Testis (tissue), 3 donors: ENCODE measurements around the gene RASGRF2. TPM values are rescaled to one million over a fixed set of nuclear protein-coding genes. Genes with fewer than 3 reads are reported as not detected.

Source experiments
- DNase-seq: peaks from one replicate; pipeline ENCODE4 v3.0.0-alpha.2; 2019
- H3K27ac ChIP-seq, 2 donors: fragments of 200-600 bp; sonication (generic); one replicate each; pipeline ENCODE4 v1.5.1; 2019
- H3K27me3 ChIP-seq: fragments of 200-600 bp; sonication (generic); one replicate; pipeline ENCODE4 v1.5.1; 2019
- H3K36me3 ChIP-seq: fragments of 200-600 bp; sonication (generic); one replicate; pipeline ENCODE4 v1.5.1; 2017; ENCODE audit warnings: low read depth; ENCODE audit errors: missing control alignments
- H3K4me1 ChIP-seq: fragments of 200-600 bp; sonication (generic); one replicate; pipeline ENCODE4 v1.5.1; 2019
- H3K4me3 ChIP-seq, 2 donors: fragments of 200-600 bp; sonication (generic); one replicate each; pipeline ENCODE4 v1.5.1; 2017 to 2019
- H3K9me3 ChIP-seq: fragments of 200-600 bp; sonication (generic); one replicate; pipeline ENCODE4 v1.5.1; 2017
- POLR2A ChIP-seq: fragments of 450-650 bp; IDR thresholded peaks from one replicate; pipeline ENCODE4 v1.6.1; 2017; ENCODE audit warnings: antibody characterized with exemption, mild to moderate bottlenecking, moderate library complexity
- WGBS, 2 donors: methylation state at CpG; one replicate each; pipeline ENCODE4 v1.1.5; 2018; 5-methylcytosine and 5-hydroxymethylcytosine counted together
- intact Hi-C: fragments of 100-400 bp; cut with DNase I; formaldehyde crosslinking; loops from one replicate; pipeline ENCODE4 v1.15.1; 2023; ENCODE audit warnings: low total_unique reads
- polyA plus RNA-seq: library from polyadenylated mRNA; stranded (reverse); fragments of 350-450 nt; fragmentation: Illumina TruSeq; extraction: RNeasy Lipid Tissue Mini Kit (QIAGEN cat#74804); gene quantifications from one replicate; pipeline ENCODE4 v1.2.3, GENCODE V29; 2014; ENCODE audit warnings: low read depth, low replicate concordance; ENCODE audit not compliant: insufficient read depth
- total RNA-seq, 2 donors: library from RNA; depleted of rRNA; stranded (reverse); fragments of >200 nt; gene quantifications; one replicate each; pipeline ENCODE4 v1.2.3, GENCODE V29; 2016
- TF ChIP-seq, protein P1 (sequence below), 3 experiments: fragments of 450-650 bp in 2 of 3; fragments of 200-600 bp in 1 of 3; sonication (generic) in 1 of 3; IDR thresholded peaks; one replicate each; pipeline ENCODE4 v1.5.1; 2016 to 2019; ENCODE audit warnings: antibody characterized with exemption in 3 of 3, mild to moderate bottlenecking in 2 of 3, moderate library complexity in 1 of 3

The RASGRF2 gene
- total and polyA plus RNA-seq, 3 donors from 2014 or later = 6.2 to 11.3 (median 7.8) TPM

DNA sequence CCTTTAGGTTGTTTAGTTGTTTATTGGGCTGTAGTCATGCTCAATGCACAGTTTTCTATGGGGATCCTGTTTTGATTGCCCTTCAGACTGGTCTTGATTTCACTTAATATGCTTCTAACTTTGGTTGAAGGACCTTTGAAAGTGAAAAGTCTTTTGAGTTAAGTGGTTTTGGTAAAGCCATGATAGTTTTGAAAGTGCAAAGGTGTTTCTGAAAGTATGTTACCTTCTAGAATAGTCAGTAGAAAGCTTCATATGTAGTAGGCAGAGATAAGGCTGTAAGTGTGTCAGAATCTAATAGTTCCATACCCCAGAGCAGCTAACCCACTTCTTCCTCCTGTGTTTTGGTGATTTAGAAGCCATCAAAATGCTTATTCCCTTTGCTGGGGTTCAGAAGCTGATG, 46.1 kb downstream of the RASGRF2 start:
- no peaks in the 10 kb centered on the region for H3K27me3 ChIP-seq
- H3K4me3 ChIP-seq = no peak overlapping the region
- intact Hi-C loops = no loop called here
- H3K9me3 ChIP-seq = no peaks in the 10 kb centered on the region
- no peak for TF ChIP-seq POLR2A
- TF ChIP-seq, protein P1, sequence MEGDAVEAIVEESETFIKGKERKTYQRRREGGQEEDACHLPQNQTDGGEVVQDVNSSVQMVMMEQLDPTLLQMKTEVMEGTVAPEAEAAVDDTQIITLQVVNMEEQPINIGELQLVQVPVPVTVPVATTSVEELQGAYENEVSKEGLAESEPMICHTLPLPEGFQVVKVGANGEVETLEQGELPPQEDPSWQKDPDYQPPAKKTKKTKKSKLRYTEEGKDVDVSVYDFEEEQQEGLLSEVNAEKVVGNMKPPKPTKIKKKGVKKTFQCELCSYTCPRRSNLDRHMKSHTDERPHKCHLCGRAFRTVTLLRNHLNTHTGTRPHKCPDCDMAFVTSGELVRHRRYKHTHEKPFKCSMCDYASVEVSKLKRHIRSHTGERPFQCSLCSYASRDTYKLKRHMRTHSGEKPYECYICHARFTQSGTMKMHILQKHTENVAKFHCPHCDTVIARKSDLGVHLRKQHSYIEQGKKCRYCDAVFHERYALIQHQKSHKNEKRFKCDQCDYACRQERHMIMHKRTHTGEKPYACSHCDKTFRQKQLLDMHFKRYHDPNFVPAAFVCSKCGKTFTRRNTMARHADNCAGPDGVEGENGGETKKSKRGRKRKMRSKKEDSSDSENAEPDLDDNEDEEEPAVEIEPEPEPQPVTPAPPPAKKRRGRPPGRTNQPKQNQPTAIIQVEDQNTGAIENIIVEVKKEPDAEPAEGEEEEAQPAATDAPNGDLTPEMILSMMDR (IDR thresholded peaks at IDR 0.05) = no peak
- no peaks in the 10 kb centered on the region for H3K36me3 ChIP-seq
- H3K27ac ChIP-seq = no peak overlapping the region
- no peak for DNase-seq
- no peaks in the 10 kb centered on the region for H3K4me1 ChIP-seq

DNA sequence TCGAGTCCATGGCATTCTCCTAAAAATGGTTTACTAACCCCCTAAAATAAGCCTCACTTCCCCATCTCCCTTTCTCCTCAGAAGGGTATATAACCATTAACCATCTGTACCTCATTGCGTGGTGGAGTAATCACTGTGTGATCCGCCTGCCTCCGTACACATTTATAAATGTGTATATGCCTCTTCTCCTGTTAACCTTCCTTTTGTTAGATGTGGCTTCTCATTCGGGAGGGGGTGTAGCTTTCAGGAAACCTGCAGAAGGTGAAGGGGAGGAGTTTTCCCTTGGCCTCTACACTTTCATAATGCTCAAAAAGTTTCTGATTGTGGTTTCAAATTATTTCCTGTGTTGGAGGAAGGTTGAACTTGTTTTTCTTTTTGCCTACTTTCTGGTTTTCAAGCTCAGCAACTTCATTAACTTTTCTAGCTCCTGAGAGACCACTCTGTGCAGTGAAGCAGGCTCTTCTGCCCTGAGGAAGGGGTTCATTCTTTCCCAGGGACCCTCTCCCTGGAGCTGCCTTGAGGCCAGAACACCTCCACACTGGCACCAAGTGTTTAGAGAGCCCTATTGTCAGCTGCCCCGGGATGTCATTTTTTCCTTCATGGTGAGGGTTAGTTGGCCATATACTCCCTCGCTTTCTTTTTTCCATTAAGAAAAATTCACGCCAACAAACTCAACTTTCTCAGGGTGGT, 46.9 kb downstream of the RASGRF2 start:
- WGBS, 2 donors = 85 to 86% methylated on average over 8 of the region's 8 CpGs
- DNase-seq = no peak
- no peaks in the 10 kb centered on the region for H3K27me3 ChIP-seq
- TF ChIP-seq, protein P1 (IDR thresholded peaks at IDR 0.05) = no peak
- no peak for TF ChIP-seq POLR2A
- no peaks in the 10 kb centered on the region for H3K9me3 ChIP-seq
- no peak overlapping the region for H3K27ac ChIP-seq
- intact Hi-C loops = no loop called here
- H3K36me3 ChIP-seq = no peaks in the 10 kb centered on the region
- no peak overlapping the region for H3K4me3 ChIP-seq
- H3K4me1 ChIP-seq = no peaks in the 10 kb centered on the region

DNA sequence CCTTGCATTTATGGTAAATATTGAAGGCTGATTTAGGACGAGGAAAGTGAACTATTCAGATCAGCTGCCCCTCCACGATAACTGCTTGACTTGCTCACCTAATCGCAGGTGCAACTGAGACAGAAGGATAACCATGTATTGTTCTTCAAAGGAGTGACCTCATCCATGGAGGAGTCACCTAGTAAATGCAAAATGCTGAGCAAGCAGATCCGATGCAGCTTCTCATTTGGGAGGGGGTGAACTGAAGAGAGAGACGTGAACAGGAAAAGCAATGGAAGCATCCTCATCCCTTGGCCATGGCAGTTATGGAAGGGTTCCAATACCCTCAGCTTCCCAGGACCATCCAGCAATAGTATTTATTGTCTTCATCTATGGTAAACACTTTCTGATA, 47.5 kb downstream of the RASGRF2 start:
- intact Hi-C loops = no loop called here
- no peak overlapping the region for H3K4me3 ChIP-seq
- WGBS, 2 donors = 89 to 92% methylated on average over 5 of the region's 5 CpGs
- DNase-seq = no peak
- H3K36me3 ChIP-seq = no peaks in the 10 kb centered on the region
- no peak overlapping the region for H3K27ac ChIP-seq
- no peaks in the 10 kb centered on the region for H3K4me1 ChIP-seq
- no peaks in the 10 kb centered on the region for H3K9me3 ChIP-seq
- no peaks in the 10 kb centered on the region for H3K27me3 ChIP-seq
- TF ChIP-seq, protein P1 (IDR thresholded peaks at IDR 0.05) = no peak
- TF ChIP-seq POLR2A = no peak

DNA sequence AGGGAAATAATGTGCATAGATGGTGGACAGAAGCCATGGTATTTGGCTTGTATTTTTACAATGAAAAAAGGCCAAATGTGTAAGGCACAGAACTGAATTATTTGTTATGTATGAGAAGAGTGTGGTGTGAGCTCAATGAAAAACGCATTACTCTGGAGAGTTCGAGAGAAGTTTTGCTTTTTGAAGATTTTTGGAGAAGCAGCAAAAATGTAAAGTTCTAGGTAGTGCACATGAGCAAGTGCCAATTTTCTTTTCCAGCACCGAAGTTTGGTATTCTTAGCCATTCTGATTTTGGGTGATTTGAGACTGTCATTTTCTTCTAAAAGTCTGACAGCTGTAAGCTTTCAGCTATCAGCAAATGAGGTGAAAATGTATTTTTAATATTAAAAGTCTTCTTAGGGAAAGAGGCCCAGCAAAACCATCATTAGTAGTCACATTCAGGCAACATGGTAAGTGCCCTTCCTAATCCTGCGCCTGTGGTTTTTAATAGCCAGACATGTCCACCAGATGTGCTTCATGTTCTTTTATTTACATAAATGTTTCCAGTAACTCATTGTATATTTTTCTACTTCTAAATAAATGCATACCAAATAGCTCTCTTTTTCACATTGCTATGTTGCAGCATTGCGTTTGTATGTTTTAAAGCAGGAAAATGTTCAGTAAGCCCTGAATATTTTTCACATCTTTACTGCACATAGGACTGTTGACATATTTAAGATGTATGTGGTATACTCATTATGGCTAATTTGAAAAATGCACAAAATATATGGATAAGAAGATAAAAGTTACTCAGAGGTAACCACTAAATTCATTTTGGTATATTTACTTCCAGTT, 50.4 kb downstream of the RASGRF2 start:
- H3K36me3 ChIP-seq = no peaks in the 10 kb centered on the region
- H3K4me1 ChIP-seq = no peaks in the 10 kb centered on the region
- no peak overlapping the region for H3K27ac ChIP-seq
- intact Hi-C loops = no loop called here
- TF ChIP-seq, protein P1 (IDR thresholded peaks at IDR 0.05) = no peak
- no peak for TF ChIP-seq POLR2A
- no peaks in the 10 kb centered on the region for H3K27me3 ChIP-seq
- no peaks in the 10 kb centered on the region for H3K9me3 ChIP-seq
- WGBS, 2 donors = 90 to 92% methylated on average over 5 of the region's 5 CpGs
- no peak for DNase-seq
- no peak overlapping the region for H3K4me3 ChIP-seq
